ENCODE measurements around the gene DMD. TPM values are rescaled to one million over a fixed set of nuclear protein-coding genes. Genes with fewer than 3 reads are reported as not detected.

DMD gene
- total and polyA plus RNA-seq, 2 of the 13 experiments (the other 11 are each of a cell fraction or from before 2014, with no cell fraction given) = 17.6 to 25.9 TPM

DNA sequence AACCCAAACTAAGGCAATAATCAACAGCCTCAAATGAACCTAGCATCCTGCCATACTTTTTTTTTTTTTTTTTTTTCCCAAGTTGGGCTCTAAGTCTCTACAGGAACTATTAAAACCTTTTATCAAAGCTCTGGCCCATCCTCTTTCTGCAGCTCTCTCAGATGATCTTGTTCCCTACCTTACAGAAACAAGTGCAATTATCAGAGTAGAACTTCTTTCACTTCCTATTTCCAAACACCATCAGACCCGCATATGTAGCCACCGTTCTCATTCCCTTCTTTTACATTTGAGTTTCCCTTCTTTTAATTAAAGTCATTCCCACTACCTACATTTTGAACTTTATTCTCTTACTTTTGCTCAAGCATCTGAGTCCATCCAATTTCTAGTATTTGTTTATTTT, 690.6 kb downstream of the DMD start:
- ATAC-seq (no peak), FAIRE-seq (no peak), DNase-seq (ENCODE audit: low spot score) (no peak)
- WGBS (ENCODE audit: low lambda C conversion rate) = 98% methylated on average over 2 of the region's 2 CpGs
- no peak overlapping the region for H3K9ac ChIP-seq (ENCODE audit: insufficient read depth, low read depth, low read length)
- no peaks in the 10 kb centered on the region for H4K20me1 ChIP-seq (ENCODE audit: insufficient read depth, low read length)
- ChIA-PET CTCF (ENCODE audit: low intra/inter-chr PET ratio, low total read pairs) (no interaction called here), POLR2A (no interaction called here)
- H2AFZ ChIP-seq (ENCODE audit: low read length) = no peak overlapping the region
- H3K36me3 ChIP-seq (replicated peaks in 1 of 2; ENCODE audit: control insufficient read depth in 1 of 2, insufficient read depth in 2 of 2, low read length in 2 of 2) = no peaks in the 10 kb centered on the region
- no peak overlapping the region for H3K4me2 ChIP-seq (ENCODE audit: low read depth, low read length)
- TF ChIP-seq FOXJ3 (CRISPR knock-in tag; IDR thresholded peaks at IDR 0.05; ENCODE audit: borderline replicate concordance) = no peak
- TF ChIP-seq, protein P1, sequence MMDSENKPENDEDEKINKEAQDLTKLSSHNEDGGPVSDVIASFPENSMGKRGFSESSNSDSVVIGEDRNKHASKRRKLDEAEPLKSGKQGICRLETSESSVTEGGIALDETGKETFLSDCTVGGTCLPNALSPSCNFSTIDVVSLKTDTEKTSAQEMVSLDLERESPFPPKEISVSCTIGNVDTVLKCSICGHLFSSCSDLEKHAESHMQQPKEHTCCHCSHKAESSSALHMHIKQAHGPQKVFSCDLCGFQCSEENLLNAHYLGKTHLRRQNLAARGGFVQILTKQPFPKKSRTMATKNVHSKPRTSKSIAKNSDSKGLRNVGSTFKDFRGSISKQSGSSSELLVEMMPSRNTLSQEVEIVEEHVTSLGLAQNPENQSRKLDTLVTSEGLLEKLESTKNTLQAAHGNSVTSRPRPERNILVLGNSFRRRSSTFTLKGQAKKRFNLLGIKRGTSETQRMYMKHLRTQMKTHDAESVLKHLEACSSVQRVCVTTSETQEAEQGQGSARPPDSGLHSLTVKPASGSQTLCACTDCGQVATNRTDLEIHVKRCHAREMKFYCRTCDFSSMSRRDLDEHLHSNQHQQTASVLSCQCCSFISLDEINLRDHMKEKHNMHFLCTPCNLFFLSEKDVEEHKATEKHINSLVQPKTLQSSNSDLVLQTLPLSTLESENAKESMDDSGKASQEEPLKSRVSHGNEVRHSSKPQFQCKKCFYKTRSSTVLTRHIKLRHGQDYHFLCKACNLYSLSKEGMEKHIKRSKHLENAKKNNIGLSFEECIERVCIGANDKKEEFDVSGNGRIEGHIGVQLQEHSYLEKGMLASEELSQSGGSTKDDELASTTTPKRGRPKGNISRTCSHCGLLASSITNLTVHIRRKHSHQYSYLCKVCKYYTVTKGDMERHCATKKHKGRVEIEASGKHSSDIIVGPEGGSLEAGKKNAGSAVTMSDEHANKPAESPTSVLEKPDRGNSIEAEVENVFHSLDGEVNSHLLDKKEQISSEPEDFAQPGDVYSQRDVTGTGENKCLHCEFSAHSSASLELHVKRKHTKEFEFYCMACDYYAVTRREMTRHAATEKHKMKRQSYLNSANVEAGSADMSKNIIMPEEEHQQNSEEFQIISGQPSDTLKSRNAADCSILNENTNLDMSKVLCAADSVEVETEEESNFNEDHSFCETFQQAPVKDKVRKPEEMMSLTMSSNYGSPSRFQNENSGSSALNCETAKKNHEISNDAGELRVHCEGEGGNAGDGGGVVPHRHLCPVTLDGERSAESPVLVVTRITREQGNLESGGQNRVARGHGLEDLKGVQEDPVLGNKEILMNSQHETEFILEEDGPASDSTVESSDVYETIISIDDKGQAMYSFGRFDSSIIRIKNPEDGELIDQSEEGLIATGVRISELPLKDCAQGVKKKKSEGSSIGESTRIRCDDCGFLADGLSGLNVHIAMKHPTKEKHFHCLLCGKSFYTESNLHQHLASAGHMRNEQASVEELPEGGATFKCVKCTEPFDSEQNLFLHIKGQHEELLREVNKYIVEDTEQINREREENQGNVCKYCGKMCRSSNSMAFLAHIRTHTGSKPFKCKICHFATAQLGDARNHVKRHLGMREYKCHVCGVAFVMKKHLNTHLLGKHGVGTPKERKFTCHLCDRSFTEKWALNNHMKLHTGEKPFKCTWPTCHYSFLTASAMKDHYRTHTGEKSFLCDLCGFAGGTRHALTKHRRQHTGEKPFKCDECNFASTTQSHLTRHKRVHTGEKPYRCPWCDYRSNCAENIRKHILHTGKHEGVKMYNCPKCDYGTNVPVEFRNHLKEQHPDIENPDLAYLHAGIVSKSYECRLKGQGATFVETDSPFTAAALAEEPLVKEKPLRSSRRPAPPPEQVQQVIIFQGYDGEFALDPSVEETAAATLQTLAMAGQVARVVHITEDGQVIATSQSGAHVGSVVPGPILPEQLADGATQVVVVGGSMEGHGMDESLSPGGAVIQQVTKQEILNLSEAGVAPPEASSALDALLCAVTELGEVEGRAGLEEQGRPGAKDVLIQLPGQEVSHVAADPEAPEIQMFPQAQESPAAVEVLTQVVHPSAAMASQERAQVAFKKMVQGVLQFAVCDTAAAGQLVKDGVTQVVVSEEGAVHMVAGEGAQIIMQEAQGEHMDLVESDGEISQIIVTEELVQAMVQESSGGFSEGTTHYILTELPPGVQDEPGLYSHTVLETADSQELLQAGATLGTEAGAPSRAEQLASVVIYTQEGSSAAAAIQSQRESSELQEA (CRISPR knock-in tag; IDR thresholded peaks at IDR 0.05; ENCODE audit: not compliant biosample characterization) = no peak
- TF ChIP-seq ZNF432 (CRISPR knock-in tag; IDR thresholded peaks at IDR 0.05; ENCODE audit: borderline replicate concordance) = no peak
- TF ChIP-seq, protein P2, sequence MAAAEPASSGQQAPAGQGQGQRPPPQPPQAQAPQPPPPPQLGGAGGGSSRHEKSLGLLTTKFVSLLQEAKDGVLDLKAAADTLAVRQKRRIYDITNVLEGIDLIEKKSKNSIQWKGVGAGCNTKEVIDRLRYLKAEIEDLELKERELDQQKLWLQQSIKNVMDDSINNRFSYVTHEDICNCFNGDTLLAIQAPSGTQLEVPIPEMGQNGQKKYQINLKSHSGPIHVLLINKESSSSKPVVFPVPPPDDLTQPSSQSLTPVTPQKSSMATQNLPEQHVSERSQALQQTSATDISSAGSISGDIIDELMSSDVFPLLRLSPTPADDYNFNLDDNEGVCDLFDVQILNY (CRISPR knock-in tag; conservative IDR thresholded peaks at IDR 0.05) = no peak
- no peak for TF ChIP-seq KMT2A (CRISPR knock-in tag; IDR thresholded peaks at IDR 0.05)
- no peak for TF ChIP-seq ZFP36L2 (CRISPR knock-in tag; IDR thresholded peaks at IDR 0.05)
- TF ChIP-seq ZNF749 (CRISPR knock-in tag; IDR thresholded peaks at IDR 0.05; ENCODE audit: borderline replicate concordance) = no peak
- TF ChIP-seq NR2F2 (IDR thresholded peaks at IDR 0.05; ENCODE audit: borderline replicate concordance, low read depth) = no peak
- TF ChIP-seq, protein P3, sequence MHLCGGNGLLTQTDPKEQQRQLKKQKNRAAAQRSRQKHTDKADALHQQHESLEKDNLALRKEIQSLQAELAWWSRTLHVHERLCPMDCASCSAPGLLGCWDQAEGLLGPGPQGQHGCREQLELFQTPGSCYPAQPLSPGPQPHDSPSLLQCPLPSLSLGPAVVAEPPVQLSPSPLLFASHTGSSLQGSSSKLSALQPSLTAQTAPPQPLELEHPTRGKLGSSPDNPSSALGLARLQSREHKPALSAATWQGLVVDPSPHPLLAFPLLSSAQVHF (CRISPR knock-in tag; IDR thresholded peaks at IDR 0.05) = no peak
- no peaks in the 10 kb centered on the region for H3K9me3 ChIP-seq (ENCODE audit: low read length)
- BruUV-seq (replicated peaks) = no TSS peak
- H3K4me1 ChIP-seq (ENCODE audit: insufficient read depth, low read length) = no peaks in the 10 kb centered on the region
- in situ Hi-C loops (cut with HindIII; ENCODE audit: extremely low pct_ligation_motif_present, low pct_unique_long_range_greater_than_20kb) = no loop called here
- H3K27ac ChIP-seq (ENCODE audit: extremely low read length, insufficient read depth, low read length) = no peak overlapping the region
- intact Hi-C loops (cut with micrococcal nuclease; ENCODE audit: unreplicated experiment) = no loop called here
- H3K4me3 ChIP-seq (replicated peaks in 1 of 3; ENCODE audit: insufficient read depth in 1 of 3, low read depth in 2 of 3, low read length in 3 of 3) = no peak overlapping the region
- H3K27me3 ChIP-seq (ENCODE audit: control insufficient read depth in 1 of 2, insufficient read depth in 2 of 2, low read length in 2 of 2) = no peaks in the 10 kb centered on the region
- no peaks in the 10 kb centered on the region for H3K79me2 ChIP-seq (ENCODE audit: insufficient read depth, low read length)

Measured in HepG2 (cell line).